Activated CD4-positive, alpha-beta T cell treated with anti-CD3 and anti-CD28 coated beads, Interleukin-2, amount 50 U/mL, for 4 hours (primary cell): Measurements from ENCODE around the gene PRSS36.
"Not testable (repeated sequence)": the region's sequence is repeated elsewhere in the genome, so short reads cannot be mapped to it uniquely, and the experiment has no call there.

Source experiments
- DNase-seq, 2 experiments: peaks; one replicate each; pipeline ENCODE4 v3.0.0-alpha.2; 2020

The PRSS36 gene

DNA sequence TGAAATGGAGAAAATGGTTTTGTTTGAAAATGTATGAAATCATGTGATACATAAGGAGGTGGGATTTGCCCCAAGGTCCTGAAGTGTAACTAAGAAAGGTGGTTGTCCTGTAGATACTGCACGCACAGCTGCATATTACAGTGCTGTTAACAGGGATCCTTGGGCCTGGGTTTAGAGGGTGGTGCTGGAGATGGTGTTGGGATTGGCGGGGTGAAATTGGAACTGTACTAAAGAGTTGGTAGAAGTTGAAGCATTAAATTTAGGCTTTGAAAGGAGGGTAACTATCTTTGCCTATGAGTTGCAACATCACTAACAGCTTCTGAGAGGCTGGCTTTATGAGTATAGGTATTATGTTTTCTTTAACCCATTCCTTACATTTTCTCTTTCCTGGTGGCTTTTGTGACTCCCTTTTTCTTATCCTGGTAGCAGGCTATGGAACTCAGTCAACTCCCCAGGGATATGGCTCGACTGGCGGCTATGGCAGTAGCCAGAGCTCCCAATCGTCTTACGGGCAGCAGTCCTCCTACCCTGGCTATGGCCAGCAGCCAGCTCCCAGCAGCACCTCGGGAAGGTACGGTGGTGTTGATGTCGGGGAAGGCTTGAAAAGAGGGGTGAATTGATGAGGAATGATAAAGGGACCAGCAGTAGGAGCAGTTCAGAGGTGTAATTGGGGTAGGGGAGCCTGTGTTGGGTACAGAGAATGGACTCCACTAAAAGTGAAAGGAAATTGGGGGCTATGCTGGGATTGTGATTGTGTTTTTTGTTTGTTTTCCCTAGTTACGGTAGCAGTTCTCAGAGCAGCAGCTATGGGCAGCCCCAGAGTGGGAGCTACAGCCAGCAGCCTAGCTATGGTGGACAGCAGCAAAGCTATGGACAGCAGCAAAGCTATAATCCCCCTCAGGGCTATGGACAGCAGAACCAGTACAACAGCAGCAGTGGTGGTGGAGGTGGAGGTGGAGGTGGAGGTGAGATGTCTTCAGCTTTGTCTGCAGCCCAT lies 33.9 kb upstream of the PRSS36 start:
- DNase-seq: no peak

GRCh38 chr16:31182391-31182790 lies 32.5 kb upstream of the PRSS36 start:
- no peak for DNase-seq

GRCh38 chr16:31181102-31181830 lies 31.4 kb upstream of the PRSS36 start:
- no peak for DNase-seq

DNA sequence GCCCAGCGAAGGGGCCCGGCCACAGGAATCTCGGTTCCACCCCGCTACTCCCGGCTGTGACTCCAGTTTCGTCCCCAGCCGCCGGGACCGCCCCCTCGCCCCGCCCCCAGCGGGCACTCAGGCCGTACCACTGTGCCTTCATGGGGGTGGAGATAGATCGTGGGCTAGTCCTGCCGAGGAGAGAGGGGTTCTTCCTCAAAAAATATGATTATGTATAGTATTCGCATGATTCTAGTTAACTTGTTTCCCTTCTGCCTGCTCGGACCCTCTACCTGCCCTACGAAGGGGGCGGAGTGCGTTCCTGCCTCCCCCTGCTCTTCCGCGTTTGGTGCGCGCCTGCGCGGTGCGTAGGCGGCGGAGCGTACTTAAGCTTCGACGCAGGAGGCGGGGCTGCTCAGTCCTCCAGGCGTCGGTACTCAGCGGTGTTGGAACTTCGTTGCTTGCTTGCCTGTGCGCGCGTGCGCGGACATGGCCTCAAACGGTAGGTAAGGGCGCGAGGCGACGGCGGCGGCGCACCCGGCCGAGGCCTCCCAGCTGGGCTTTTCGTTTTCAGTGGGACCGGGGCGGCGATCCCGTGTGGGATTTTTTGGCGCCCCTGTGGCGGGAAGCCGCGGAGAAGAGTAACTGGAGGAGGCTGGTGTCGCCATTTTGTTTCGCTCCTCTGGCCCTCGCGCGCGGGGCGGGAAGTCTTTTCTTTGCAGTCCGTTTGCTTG lies 30.0 kb upstream of the PRSS36 start, which contains the start of gene FUS:
TSS of gene FUS (plus strand) at position 393 of the 713 bp plus-strand sequence. CDS start at position 469, 76 bp downstream.
- peak; percentile 85 to 86 for DNase-seq

DNA sequence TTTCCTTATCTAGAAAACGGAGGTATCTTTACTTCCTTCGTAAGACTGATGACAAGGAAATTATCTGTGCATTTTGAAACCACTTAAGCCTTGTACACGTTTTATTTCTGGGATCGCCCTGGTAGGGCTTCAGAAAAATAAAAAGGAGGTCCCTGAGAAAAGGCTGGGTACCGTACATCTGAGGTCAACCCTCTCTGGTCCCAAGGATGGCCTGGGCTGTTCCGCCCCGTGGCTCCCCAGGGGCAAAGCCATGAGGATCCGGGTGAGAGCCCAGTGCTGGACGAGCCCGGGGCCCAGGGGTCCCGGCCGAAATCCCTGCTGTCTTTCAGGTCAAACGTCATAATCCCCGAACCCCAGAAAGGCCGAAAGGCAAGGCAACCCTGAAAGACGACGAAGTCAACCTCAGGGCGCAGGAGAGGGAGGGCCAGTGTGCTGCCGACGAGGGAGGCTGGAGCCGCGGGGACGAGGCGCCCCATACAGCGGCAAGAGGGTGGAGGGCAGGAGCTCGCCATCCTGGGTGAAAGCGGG lies 29.4 kb upstream of the PRSS36 start:
- no peak for DNase-seq

DNA sequence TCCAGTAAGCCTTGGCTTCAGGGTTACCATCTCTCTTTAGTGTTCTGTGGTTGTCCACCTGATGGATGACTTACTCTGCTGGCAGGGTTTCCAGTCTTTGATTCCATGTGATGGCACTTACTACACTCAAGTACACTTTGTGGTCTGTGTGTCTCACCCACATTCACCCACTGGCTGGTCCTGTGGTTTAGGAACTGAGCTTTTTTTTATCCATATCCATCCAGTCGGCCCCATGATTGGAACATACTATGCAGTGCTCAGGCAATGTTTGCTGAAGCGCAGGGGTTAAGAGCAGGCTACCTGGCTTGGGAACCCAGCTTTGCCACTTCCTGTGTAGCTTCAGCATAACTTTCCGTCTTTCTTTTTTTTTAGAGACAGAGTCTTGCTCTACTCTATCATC lies 27.3 kb upstream of the PRSS36 start:
- DNase-seq: peak in 1 of 2 experiments; percentile 18

DNA sequence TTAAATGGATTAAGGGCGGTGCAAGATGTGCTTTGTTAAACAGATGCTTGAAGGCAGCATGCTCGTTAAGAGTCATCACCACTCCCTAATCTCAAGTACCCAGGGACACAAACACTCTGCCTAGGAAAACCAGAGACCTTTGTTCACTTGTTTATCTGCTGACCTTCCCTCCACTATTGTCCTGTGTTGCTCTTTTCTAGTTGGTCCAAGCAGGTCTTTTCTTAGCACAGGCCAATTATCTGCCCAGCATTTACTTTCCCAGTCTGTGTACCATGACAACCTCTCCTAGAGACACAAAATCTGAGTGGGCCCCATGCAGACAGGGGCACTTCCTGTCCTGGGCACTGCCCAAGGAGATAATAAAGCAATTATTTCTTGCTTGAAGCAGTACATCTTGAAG lies 20.2 kb upstream of the PRSS36 start:
- not testable (repeated sequence) for DNase-seq

DNA sequence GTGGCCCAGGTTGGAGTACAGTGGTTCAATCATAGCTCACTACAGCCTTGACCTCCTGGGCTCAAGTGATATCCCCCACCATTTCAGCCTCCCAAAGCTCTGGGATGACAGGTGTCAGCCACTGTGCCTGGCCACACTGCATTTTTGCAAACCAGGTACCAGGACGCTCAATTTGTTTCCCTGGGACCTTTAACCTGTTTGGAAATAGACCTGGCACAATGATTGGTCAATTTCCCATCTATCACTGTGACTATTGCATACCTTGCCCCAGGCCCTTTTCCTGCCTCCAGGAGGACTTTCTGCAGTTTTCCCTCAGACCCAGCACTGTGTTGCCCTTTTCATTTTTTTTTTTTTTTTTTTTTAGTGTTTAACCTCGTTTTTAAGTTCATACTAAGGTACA lies 19.0 kb upstream of the PRSS36 start:
- no peak for DNase-seq

DNA sequence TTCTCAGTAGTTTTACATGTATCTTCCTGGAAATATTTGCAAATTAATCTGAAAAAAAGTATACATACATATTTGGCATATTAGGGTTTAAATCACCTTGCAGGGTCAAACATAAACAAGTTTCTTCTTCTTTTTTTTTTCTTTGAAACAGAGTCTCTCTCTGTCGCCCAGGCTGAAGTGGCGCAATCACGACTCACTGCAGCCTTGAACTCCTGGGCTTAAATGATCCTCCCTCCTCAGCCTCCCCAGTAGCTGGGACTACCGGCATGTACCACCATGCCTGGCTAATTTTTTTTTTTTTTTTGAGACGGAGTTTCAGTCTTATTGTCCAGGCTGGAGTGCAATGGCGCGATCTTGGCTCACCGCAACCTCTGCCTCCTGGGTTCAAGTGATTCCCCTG lies 17.4 kb upstream of the PRSS36 start:
- DNase-seq: no peak

DNA sequence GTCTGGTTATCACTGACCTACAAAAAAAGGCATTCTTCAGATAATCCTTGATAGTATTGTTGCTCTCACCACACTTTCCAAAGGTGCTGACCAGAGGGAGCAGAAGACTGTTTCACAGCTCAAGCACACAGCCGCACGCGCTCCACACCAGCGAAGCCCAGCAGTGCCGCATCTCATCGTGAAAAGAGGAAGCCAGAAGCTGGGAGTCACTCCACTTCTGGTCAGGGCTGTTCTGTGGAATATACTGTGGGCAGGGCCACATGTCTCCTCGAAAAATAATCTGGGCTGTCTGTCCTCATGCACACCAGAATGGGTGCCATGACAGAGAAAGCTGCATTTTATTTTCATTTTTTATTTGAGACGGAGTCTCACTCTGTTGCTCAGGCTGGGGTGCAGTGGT lies 7.3 kb upstream of the PRSS36 start:
- DNase-seq: no peak

GRCh38 chr16:31150976-31151375 lies 1.1 kb upstream of the PRSS36 start:
- not testable (repeated sequence) for DNase-seq

GRCh38 chr16:31149332-31149731 lies 534 bp downstream of the PRSS36 start:
- DNase-seq: no peak

GRCh38 chr16:31148896-31149295 lies 970 bp downstream of the PRSS36 start:
- no peak for DNase-seq

- no peak for DNase-seq
Observed at GRCh38 chr16:31148281-31148728, 1.6 kb downstream of the PRSS36 start.

GRCh38 chr16:31147574-31147973 lies 2.3 kb downstream of the PRSS36 start:
- no peak for DNase-seq

GRCh38 chr16:31145398-31145990 lies 4.4 kb downstream of the PRSS36 start:
- no peak for DNase-seq

DNA sequence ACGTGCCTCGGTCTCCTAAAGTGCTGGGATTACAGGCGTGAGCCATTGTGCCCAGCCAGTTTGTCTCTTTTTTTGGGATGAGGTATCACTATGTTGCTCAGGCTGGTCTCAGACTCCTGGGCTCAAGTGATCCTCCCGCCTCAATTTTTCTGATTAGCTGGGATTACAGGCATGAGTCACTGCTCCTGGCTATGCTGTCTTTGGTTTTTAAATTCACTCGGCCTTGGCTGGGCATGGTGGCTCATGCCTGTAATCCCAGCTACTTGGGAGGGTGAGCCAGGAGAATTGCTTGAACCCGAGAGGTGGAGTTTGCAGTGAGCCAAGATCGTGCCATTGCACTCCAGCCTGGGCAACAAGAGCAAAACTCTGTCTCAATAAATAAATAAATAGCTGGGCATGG lies 5.4 kb downstream of the PRSS36 start:
- not testable (repeated sequence) for DNase-seq

GRCh38 chr16:31143694-31144148 lies 6.1 kb downstream of the PRSS36 start:
- no peak for DNase-seq

GRCh38 chr16:31143011-31143693 lies 6.7 kb downstream of the PRSS36 start:
- no peak for DNase-seq

GRCh38 chr16:31142109-31143010 lies 7.5 kb downstream of the PRSS36 start:
- peak; percentile 95 to 96 for DNase-seq
